Measurements from ENCODE around the gene TNIP2.

TNIP2 gene

GRCh38 chr4:2757426-2757825 lies 1.3 kb upstream of the TNIP2 start:
- DNase-seq (ENCODE audit: insufficient read length, low spot score), result no peak
- FAIRE-seq, result no peak
- TF ChIP-seq TAF1 (IDR thresholded peaks at IDR 0.05; ENCODE audit: low read depth, low read length) (no peak), POU2F2 (IDR thresholded peaks at IDR 0.05; ENCODE audit: low read depth, low read length) (no peak), SPI1 (IDR thresholded peaks at IDR 0.05; ENCODE audit: low read depth, low read length) (no peak)

GRCh38 chr4:2756691-2757350 lies 685 bp upstream of the TNIP2 start:
- TF ChIP-seq POLR2A (IDR thresholded peaks at IDR 0.05; ENCODE audit: low read depth, low read length) (no peak), POLR2AphosphoS5 (IDR thresholded peaks at IDR 0.05; ENCODE audit: low read depth, low read length) (no peak), TAF1 (IDR thresholded peaks at IDR 0.05; ENCODE audit: low read depth, low read length) (no peak), PAX5 (IDR thresholded peaks at IDR 0.05; ENCODE audit: insufficient read depth, low read length, severe bottlenecking) (no peak), SPI1 (IDR thresholded peaks at IDR 0.05; ENCODE audit: low read depth, low read length) (no peak), POU2F2 (IDR thresholded peaks at IDR 0.05; ENCODE audit: low read depth, low read length) (no peak)
- DNase-seq (ENCODE audit: insufficient read length, low spot score), result no peak
- FAIRE-seq, result peak; percentile 56

GRCh38 chr4:2754848-2755819 lies 1.0 kb downstream of the TNIP2 start:
- DNase-seq (ENCODE audit: insufficient read length, low spot score), result no peak
- peak; percentile 81 for FAIRE-seq
- no peak for TF ChIP-seq POLR2AphosphoS5 (IDR thresholded peaks at IDR 0.05; ENCODE audit: low read depth, low read length)
- TF ChIP-seq POU2F2 (IDR thresholded peaks at IDR 0.05; ENCODE audit: low read depth, low read length), result no peak
- TF ChIP-seq PAX5 (IDR thresholded peaks at IDR 0.05; ENCODE audit: insufficient read depth, low read length, severe bottlenecking), result no peak
- TF ChIP-seq TAF1 (IDR thresholded peaks at IDR 0.05; ENCODE audit: low read depth, low read length), result no peak
- no peak for TF ChIP-seq POLR2A (IDR thresholded peaks at IDR 0.05; ENCODE audit: low read depth, low read length)
- no peak for TF ChIP-seq SPI1 (IDR thresholded peaks at IDR 0.05; ENCODE audit: low read depth, low read length)

GRCh38 chr4:2753436-2753835 lies 2.7 kb downstream of the TNIP2 start:
- TF ChIP-seq SPI1 (IDR thresholded peaks at IDR 0.05; ENCODE audit: low read depth, low read length) (no peak), POLR2AphosphoS5 (IDR thresholded peaks at IDR 0.05; ENCODE audit: low read depth, low read length) (no peak), PAX5 (IDR thresholded peaks at IDR 0.05; ENCODE audit: insufficient read depth, low read length, severe bottlenecking) (no peak), POLR2A (IDR thresholded peaks at IDR 0.05; ENCODE audit: low read depth, low read length) (no peak), TAF1 (IDR thresholded peaks at IDR 0.05; ENCODE audit: low read depth, low read length) (no peak), POU2F2 (IDR thresholded peaks at IDR 0.05; ENCODE audit: low read depth, low read length) (no peak)
- FAIRE-seq, result no peak
- DNase-seq (ENCODE audit: insufficient read length, low spot score), result no peak

- no peak for FAIRE-seq
- DNase-seq (ENCODE audit: insufficient read length, low spot score), result no peak
- no peak for TF ChIP-seq SPI1 (IDR thresholded peaks at IDR 0.05; ENCODE audit: low read depth, low read length)
- TF ChIP-seq POU2F2 (IDR thresholded peaks at IDR 0.05; ENCODE audit: low read depth, low read length), result no peak
- TF ChIP-seq PAX5 (IDR thresholded peaks at IDR 0.05; ENCODE audit: insufficient read depth, low read length, severe bottlenecking), result no peak
- TF ChIP-seq POLR2AphosphoS5 (IDR thresholded peaks at IDR 0.05; ENCODE audit: low read depth, low read length), result no peak
- no peak for TF ChIP-seq POLR2A (IDR thresholded peaks at IDR 0.05; ENCODE audit: low read depth, low read length)
- no peak for TF ChIP-seq TAF1 (IDR thresholded peaks at IDR 0.05; ENCODE audit: low read depth, low read length)
Observed at GRCh38 chr4:2750719-2751605, 5.2 kb downstream of the TNIP2 start.

GRCh38 chr4:2746891-2747695 lies 9.0 kb downstream of the TNIP2 start:
- TF ChIP-seq SPI1 (IDR thresholded peaks at IDR 0.05; ENCODE audit: low read depth, low read length) (no peak), TAF1 (IDR thresholded peaks at IDR 0.05; ENCODE audit: low read depth, low read length) (no peak), POLR2A (IDR thresholded peaks at IDR 0.05; ENCODE audit: low read depth, low read length) (0 out of 2 replicates have a peak, but pooled peaks have one; percentile 27)
- FAIRE-seq (peak; percentile 66), DNase-seq (ENCODE audit: insufficient read length, low spot score) (no peak)

GRCh38 chr4:2745981-2746806 lies 9.9 kb downstream of the TNIP2 start:
- FAIRE-seq, result peak; percentile 99
- TF ChIP-seq POLR2A (IDR thresholded peaks at IDR 0.05; ENCODE audit: low read depth, low read length), result peak; percentile 32; the same call in 1 of the 2 replicates
- peak; percentile 69; the same call in 1 of the 2 replicates for TF ChIP-seq POU2F2 (IDR thresholded peaks at IDR 0.05; ENCODE audit: low read depth, low read length)
- TF ChIP-seq TAF1 (IDR thresholded peaks at IDR 0.05; ENCODE audit: low read depth, low read length), result no peak
- peak; percentile 71 for TF ChIP-seq SPI1 (IDR thresholded peaks at IDR 0.05; ENCODE audit: low read depth, low read length)
- peak; percentile 87 for DNase-seq (ENCODE audit: insufficient read length, low spot score)

GRCh38 chr4:2745516-2745915 lies 10.6 kb downstream of the TNIP2 start:
- peak; percentile 48 for FAIRE-seq

More at GRCh38 chr4:2745516-2745915, 10.6 kb downstream of the TNIP2 start:
- TF ChIP-seq POLR2A (IDR thresholded peaks at IDR 0.05; ENCODE audit: low read depth, low read length) (no peak), POLR2AphosphoS5 (IDR thresholded peaks at IDR 0.05; ENCODE audit: low read depth, low read length) (no peak), PAX5 (IDR thresholded peaks at IDR 0.05; ENCODE audit: insufficient read depth, low read length, severe bottlenecking) (no peak), SPI1 (IDR thresholded peaks at IDR 0.05; ENCODE audit: low read depth, low read length) (no peak), TAF1 (IDR thresholded peaks at IDR 0.05; ENCODE audit: low read depth, low read length) (no peak), POU2F2 (IDR thresholded peaks at IDR 0.05; ENCODE audit: low read depth, low read length) (no peak)
- no peak for DNase-seq (ENCODE audit: insufficient read length, low spot score)

Measured in GM12891 (cell line).